ENCODE results near the gene AGER.

Gene AGER

GRCh38 chr6:32153564-32154513 is 30.2 kb downstream of the AGER start, which contains the start of gene PPT2:
TSS of gene PPT2 (plus strand) at chr6:32154141. CDS start at chr6:32154595, 454 bp downstream.
- Histone ChIP-seq H3K36me3 (ENCODE audit: low read depth) (peaks cover 35% of the 10 kb centered on the region), H3K27me3 (ENCODE audit: insufficient read depth, poor library complexity, severe bottlenecking) (no peaks in the 10 kb centered on the region), H3K4me3 (ENCODE audit: severe bottlenecking) (peak within 1 kb of the TSS; percentile 65), H3K27ac (ENCODE audit: poor library complexity, severe bottlenecking) (peak within 1 kb of the TSS; percentile 89), H3K4me1 (ENCODE audit: insufficient read depth, poor library complexity, severe bottlenecking) (peaks cover 6% of the 10 kb centered on the region), H3K9me3 (ENCODE audit: severe bottlenecking) (no peaks in the 10 kb centered on the region)
- peak; percentile 65 for ATAC-seq (ENCODE audit: low read depth)
- DNase-seq (ENCODE audit: low spot score) = peak; percentile 92
- no peak for TF ChIP-seq CTCF (IDR thresholded peaks at IDR 0.05; ENCODE audit: poor library complexity, severe bottlenecking)

- peaks cover 6% of the 10 kb centered on the region for H3K4me1 ChIP-seq (ENCODE audit: insufficient read depth, poor library complexity, severe bottlenecking)
- peaks cover 26% of the 10 kb centered on the region for H3K36me3 ChIP-seq (ENCODE audit: low read depth)
- peak overlapping the region; percentile 89 for H3K27ac ChIP-seq (ENCODE audit: poor library complexity, severe bottlenecking)
- peak overlapping the region; percentile 65 for H3K4me3 ChIP-seq (ENCODE audit: severe bottlenecking)
- peak; percentile 52 for ATAC-seq (ENCODE audit: low read depth)
- no peaks in the 10 kb centered on the region for H3K9me3 ChIP-seq (ENCODE audit: severe bottlenecking)
- no peaks in the 10 kb centered on the region for H3K27me3 ChIP-seq (ENCODE audit: insufficient read depth, poor library complexity, severe bottlenecking)
- no peak for TF ChIP-seq CTCF (IDR thresholded peaks at IDR 0.05; ENCODE audit: poor library complexity, severe bottlenecking)
- no peak for DNase-seq (ENCODE audit: low spot score)
Measured at GRCh38 chr6:32152769-32153563, 31.1 kb downstream of the AGER start.

GRCh38 chr6:32151863-32152768 is 31.9 kb downstream of the AGER start, which contains the start of gene PRRT1:
TSS of gene PRRT1 (minus strand) at chr6:32151939. CDS start at chr6:32151827, 112 bp downstream.
- DNase-seq (ENCODE audit: low spot score) = no peak
- Histone ChIP-seq H3K9me3 (ENCODE audit: severe bottlenecking) (no peaks in the 10 kb centered on the region), H3K36me3 (ENCODE audit: low read depth) (peaks cover 18% of the 10 kb centered on the region), H3K4me3 (ENCODE audit: severe bottlenecking) (peak within 1 kb of the TSS; percentile 65), H3K27me3 (ENCODE audit: insufficient read depth, poor library complexity, severe bottlenecking) (no peaks in the 10 kb centered on the region), H3K4me1 (ENCODE audit: insufficient read depth, poor library complexity, severe bottlenecking) (peaks cover 6% of the 10 kb centered on the region), H3K27ac (ENCODE audit: poor library complexity, severe bottlenecking) (peak within 1 kb of the TSS; percentile 89)
- ATAC-seq (ENCODE audit: low read depth) = no peak
- TF ChIP-seq CTCF (IDR thresholded peaks at IDR 0.05; ENCODE audit: poor library complexity, severe bottlenecking) = no peak

- ATAC-seq (ENCODE audit: low read depth) = no peak
- H3K36me3 ChIP-seq (ENCODE audit: low read depth) = peaks cover 10% of the 10 kb centered on the region
- peaks cover 6% of the 10 kb centered on the region for H3K4me1 ChIP-seq (ENCODE audit: insufficient read depth, poor library complexity, severe bottlenecking)
- H3K9me3 ChIP-seq (ENCODE audit: severe bottlenecking) = no peaks in the 10 kb centered on the region
- no peaks in the 10 kb centered on the region for H3K27me3 ChIP-seq (ENCODE audit: insufficient read depth, poor library complexity, severe bottlenecking)
- H3K4me3 ChIP-seq (ENCODE audit: severe bottlenecking) = no peak overlapping the region
- no peak for DNase-seq (ENCODE audit: low spot score)
- no peak for TF ChIP-seq CTCF (IDR thresholded peaks at IDR 0.05; ENCODE audit: poor library complexity, severe bottlenecking)
- no peak overlapping the region for H3K27ac ChIP-seq (ENCODE audit: poor library complexity, severe bottlenecking)
Measured at GRCh38 chr6:32151181-32151862, 32.7 kb downstream of the AGER start.
